PC-3 (cell line): ENCODE measurements around the gene RGS5. TPM values are rescaled to one million over a fixed set of nuclear protein-coding genes. Genes with fewer than 3 reads are reported as not detected.
A peak's percentile ranks its signal among the peaks of the same experiment; 100 is the strongest.
"Not testable (repeated sequence)": the region's sequence is repeated elsewhere in the genome, so short reads cannot be mapped to it uniquely, and the experiment has no call there.

Experiments
- ATAC-seq: fragments of 200-7000 bp; cut with Tn5 transposase; 2 replicates; pipeline ENCODE4 v1.9.1; 2020; ENCODE audit warnings: mild to moderate bottlenecking, moderate library complexity
- BruUV-seq: library from RNA; stranded (reverse); fragments of 400-500 nt; replicated peaks from 2 replicates; lab custom pipeline; 2021; lab: Mats Ljungman, UMichigan
- CTCF ChIA-PET: fragments of 300-600 bp; sonication (Branson Sonifier 250); formaldehyde crosslinking; loops from one replicate; lab custom pipeline; 2022; ENCODE audit warnings: antibody characterized with exemption; lab: Charles Lee
- POLR2A ChIA-PET: fragments of 300-600 bp; sonication (Branson Sonifier 250); formaldehyde crosslinking; loops from one replicate; lab custom pipeline; 2022; ENCODE audit warnings: antibody characterized with exemption; ENCODE audit not compliant: unreplicated experiment; lab: Charles Lee
- DNase-seq: peaks from one replicate; pipeline ENCODE4 v3.0.0-alpha.2; 2015
- H2AFZ ChIP-seq: fragments of 300-600 bp; sonication (generic); 2 replicates; pipeline ENCODE4 v1.6.0; 2016; ENCODE audit warnings: antibody characterized with exemption, low read length
- H3F3A ChIP-seq: fragments of 300-600 bp; sonication (generic); one replicate; pipeline ENCODE4 v1.6.0; 2017; ENCODE audit warnings: antibody characterized with exemption, low read length, control low read depth, mild to moderate bottlenecking; ENCODE audit not compliant: unreplicated experiment
- H3K27ac ChIP-seq: fragments of 300-600 bp; sonication (generic); 2 replicates; pipeline ENCODE4 v1.5.1; 2016; ENCODE audit warnings: mild to moderate bottlenecking, low read length
- H3K27me3 ChIP-seq: fragments of 300-600 bp; sonication (generic); 2 replicates; pipeline ENCODE4 v1.6.1; 2016; ENCODE audit warnings: low read length, mixed read lengths
- H3K36me3 ChIP-seq: fragments of 300-600 bp; sonication (generic); 2 replicates; pipeline ENCODE4 v1.6.1; 2016; ENCODE audit warnings: low read depth, mixed run types, low read length, mixed read lengths
- H3K4me1 ChIP-seq: fragments of 300-600 bp; sonication (generic); 2 replicates; pipeline ENCODE4 v1.5.1; 2016; ENCODE audit warnings: low read length; ENCODE audit not compliant: insufficient read depth
- H3K4me2 ChIP-seq: fragments of 300-600 bp; sonication (generic); 2 replicates; pipeline ENCODE4 v1.6.0; 2016; ENCODE audit warnings: low read length
- H3K4me3 ChIP-seq: fragments of 300-600 bp; sonication (generic); 2 replicates; pipeline ENCODE4 v1.5.1; 2016; ENCODE audit warnings: mild to moderate bottlenecking, low read length, mixed read lengths
- H3K79me2 ChIP-seq: fragments of 300-600 bp; sonication (generic); 2 replicates; pipeline ENCODE4 v1.6.1; 2017; ENCODE audit warnings: low read length, mixed read lengths
- H3K9ac ChIP-seq: fragments of 300-600 bp; sonication (generic); 2 replicates; pipeline ENCODE4 v1.6.0; 2016; ENCODE audit warnings: mild to moderate bottlenecking, low read length
- H3K9me2 ChIP-seq: fragments of 300-600 bp; sonication (generic); replicated peaks from 2 replicates; pipeline ENCODE4 v1.6.1; 2016; ENCODE audit warnings: mixed run types, low read length, mixed read lengths
- H3K9me3 ChIP-seq: fragments of 300-600 bp; sonication (generic); 2 replicates; pipeline ENCODE4 v1.6.1; 2016; ENCODE audit warnings: low read length, mixed read lengths
- H4K20me1 ChIP-seq: fragments of 300-600 bp; sonication (generic); 2 replicates; pipeline ENCODE4 v1.6.1; 2016; ENCODE audit warnings: low read length, mixed read lengths
- EZH2 ChIP-seq: fragments of 300-600 bp; sonication (generic); IDR thresholded peaks from one replicate; pipeline ENCODE4 v1.6.1; 2017; ENCODE audit warnings: antibody characterized with exemption, mild to moderate bottlenecking, low read length; ENCODE audit not compliant: unreplicated experiment
- EZH2phosphoT487 ChIP-seq: fragments of 300-600 bp; sonication (generic); IDR thresholded peaks from 2 replicates; pipeline ENCODE4 v1.6.1; 2018; ENCODE audit warnings: mild to moderate bottlenecking, antibody characterized with exemption, low read length, borderline replicate concordance
- intact Hi-C: fragments of 100-400 bp; cut with micrococcal nuclease; formaldehyde crosslinking; loops from 2 replicates; pipeline ENCODE4 v1.9.0; 2023
- total RNA-seq: library from RNA; depleted of rRNA; stranded (reverse); fragments of >200 nt; gene quantifications from 2 replicates; pipeline ENCODE4 v1.2.3, GENCODE V29; 2014
- TF ChIP-seq, protein P1 (sequence below): fragments of 300-600 bp; sonication (generic); conservative IDR thresholded peaks from 2 replicates; pipeline ENCODE4 v1.5.1; 2017; ENCODE audit warnings: antibody characterized with exemption, low read depth, mild to moderate bottlenecking, low read length

RGS5 gene
- total RNA-seq, 1 experiment from 2014 or later = 5.0 TPM

DNA sequence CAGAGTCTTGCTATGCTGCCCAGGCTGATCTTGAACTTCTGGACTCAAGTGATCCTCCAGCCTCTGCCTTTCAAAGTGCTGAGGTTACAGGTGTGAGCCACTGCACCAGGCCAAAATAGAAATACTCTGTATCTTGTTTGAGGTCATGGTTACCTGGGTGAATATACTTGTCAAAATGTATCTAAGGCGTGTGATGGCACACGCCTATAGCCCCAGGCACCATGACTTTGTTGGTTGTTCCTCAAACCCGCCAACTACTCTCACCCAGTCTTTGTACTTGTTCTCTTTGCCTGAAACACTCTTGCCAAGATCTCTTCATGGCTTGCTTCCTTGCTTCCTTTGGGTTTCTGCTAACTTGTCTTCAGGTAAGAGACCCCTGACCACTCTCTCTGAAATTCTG lies 38.0 kb upstream of the RGS5 start:
- intact Hi-C loops = no loop called here
- no peak overlapping the region for H3K9ac ChIP-seq
- no peaks in the 10 kb centered on the region for H3K79me2 ChIP-seq
- TF ChIP-seq EZH2phosphoT487 (no peak), EZH2 (no peak)
- TF ChIP-seq, protein P1, sequence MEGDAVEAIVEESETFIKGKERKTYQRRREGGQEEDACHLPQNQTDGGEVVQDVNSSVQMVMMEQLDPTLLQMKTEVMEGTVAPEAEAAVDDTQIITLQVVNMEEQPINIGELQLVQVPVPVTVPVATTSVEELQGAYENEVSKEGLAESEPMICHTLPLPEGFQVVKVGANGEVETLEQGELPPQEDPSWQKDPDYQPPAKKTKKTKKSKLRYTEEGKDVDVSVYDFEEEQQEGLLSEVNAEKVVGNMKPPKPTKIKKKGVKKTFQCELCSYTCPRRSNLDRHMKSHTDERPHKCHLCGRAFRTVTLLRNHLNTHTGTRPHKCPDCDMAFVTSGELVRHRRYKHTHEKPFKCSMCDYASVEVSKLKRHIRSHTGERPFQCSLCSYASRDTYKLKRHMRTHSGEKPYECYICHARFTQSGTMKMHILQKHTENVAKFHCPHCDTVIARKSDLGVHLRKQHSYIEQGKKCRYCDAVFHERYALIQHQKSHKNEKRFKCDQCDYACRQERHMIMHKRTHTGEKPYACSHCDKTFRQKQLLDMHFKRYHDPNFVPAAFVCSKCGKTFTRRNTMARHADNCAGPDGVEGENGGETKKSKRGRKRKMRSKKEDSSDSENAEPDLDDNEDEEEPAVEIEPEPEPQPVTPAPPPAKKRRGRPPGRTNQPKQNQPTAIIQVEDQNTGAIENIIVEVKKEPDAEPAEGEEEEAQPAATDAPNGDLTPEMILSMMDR = no peak
- H4K20me1 ChIP-seq = no peaks in the 10 kb centered on the region
- H3K4me3 ChIP-seq = no peak overlapping the region
- no peaks in the 10 kb centered on the region for H3K36me3 ChIP-seq
- H3K27ac ChIP-seq = no peak overlapping the region
- no TSS peak for BruUV-seq
- peak; percentile 37; the same call in 1 of the 2 replicates for ATAC-seq
- CTCF ChIA-PET = no interaction called here
- POLR2A ChIA-PET = no interaction called here
- no peak overlapping the region for H2AFZ ChIP-seq
- H3K4me1 ChIP-seq = no peaks in the 10 kb centered on the region
- H3K9me2 ChIP-seq = no peaks in the 10 kb centered on the region
- no peaks in the 10 kb centered on the region for H3F3A ChIP-seq
- no peaks in the 10 kb centered on the region for H3K9me3 ChIP-seq
- H3K27me3 ChIP-seq = no peaks in the 10 kb centered on the region
- no peak overlapping the region for H3K4me2 ChIP-seq
- DNase-seq = peak; percentile 29

DNA sequence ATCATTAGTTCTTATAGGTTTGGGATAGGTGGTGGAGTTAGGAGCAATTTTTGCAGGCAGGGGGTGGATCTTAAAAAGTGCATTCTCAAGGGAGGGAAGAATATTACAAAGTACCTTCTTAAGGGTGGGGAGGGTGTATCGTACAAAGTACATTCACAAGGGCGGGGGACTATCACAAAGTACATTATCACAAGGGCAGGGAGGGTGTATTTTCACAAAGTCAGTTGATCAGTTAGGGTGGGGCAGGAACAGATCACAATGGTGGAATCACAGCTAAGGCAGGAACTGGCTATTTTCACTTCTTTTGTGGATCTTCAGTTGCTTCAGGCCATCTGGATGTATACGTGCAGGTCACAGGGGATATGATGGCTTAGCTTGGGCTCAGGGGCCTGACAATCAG lies 30.9 kb upstream of the RGS5 start:
- H3K9me2 ChIP-seq, ATAC-seq, H3K9ac ChIP-seq, H3K9me3 ChIP-seq, H3K79me2 ChIP-seq, H3K36me3 ChIP-seq, H2AFZ ChIP-seq, H3K27me3 ChIP-seq, BruUV-seq, H3K4me3 ChIP-seq, H3K27ac ChIP-seq, H3K4me2 ChIP-seq, H4K20me1 ChIP-seq, H3F3A ChIP-seq, H3K4me1 ChIP-seq, intact Hi-C loops, CTCF ChIA-PET, POLR2A ChIA-PET, DNase-seq: not testable (repeated sequence)

DNA sequence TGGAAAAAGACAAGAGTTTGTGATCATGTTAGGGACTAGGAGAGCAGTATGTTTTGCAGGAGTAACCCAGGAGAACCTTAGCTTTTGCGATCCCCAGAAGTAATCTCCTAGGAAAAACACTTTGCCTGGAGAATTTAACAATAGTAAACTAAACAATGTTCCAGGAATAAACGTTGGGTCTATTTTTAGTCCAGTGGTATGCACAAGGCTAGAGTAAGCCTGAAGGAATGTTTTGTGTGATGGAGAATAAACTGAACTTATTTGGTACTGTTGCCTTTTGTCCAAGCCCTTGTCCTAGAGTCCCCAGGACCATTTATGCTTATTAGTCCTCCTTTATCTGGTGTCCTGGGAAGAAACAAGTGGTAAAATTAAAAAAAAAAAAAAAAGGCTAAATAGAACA lies 28.7 kb upstream of the RGS5 start:
- TF ChIP-seq, protein P1 = no peak
- TF ChIP-seq EZH2phosphoT487 = no peak
- no peak for TF ChIP-seq EZH2
- Histone ChIP-seq H3K36me3 (no peaks in the 10 kb centered on the region; the same call in 1 of the 2 replicates), H3K27me3 (no peaks in the 10 kb centered on the region), H3K9me2 (no peaks in the 10 kb centered on the region), H3K27ac (no peak overlapping the region), H3K4me1 (no peaks in the 10 kb centered on the region), H3K4me2 (no peak overlapping the region), H3K79me2 (no peaks in the 10 kb centered on the region), H3K9me3 (no peaks in the 10 kb centered on the region), H3K9ac (no peak overlapping the region), H3F3A (no peaks in the 10 kb centered on the region), H3K4me3 (no peak overlapping the region), H2AFZ (no peak overlapping the region), H4K20me1 (no peaks in the 10 kb centered on the region)
- BruUV-seq = no TSS peak
- no peak for DNase-seq
- intact Hi-C loops = no loop called here
- peak; percentile 35; the same call in 1 of the 2 replicates for ATAC-seq
- POLR2A ChIA-PET = no interaction called here
- CTCF ChIA-PET = no interaction called here
